Measurements from ENCODE around the gene ZP4.
"Not testable (repeated sequence)": the region's sequence is repeated elsewhere in the genome, so short reads cannot be mapped to it uniquely, and the experiment has no call there.

The ZP4 gene

DNA sequence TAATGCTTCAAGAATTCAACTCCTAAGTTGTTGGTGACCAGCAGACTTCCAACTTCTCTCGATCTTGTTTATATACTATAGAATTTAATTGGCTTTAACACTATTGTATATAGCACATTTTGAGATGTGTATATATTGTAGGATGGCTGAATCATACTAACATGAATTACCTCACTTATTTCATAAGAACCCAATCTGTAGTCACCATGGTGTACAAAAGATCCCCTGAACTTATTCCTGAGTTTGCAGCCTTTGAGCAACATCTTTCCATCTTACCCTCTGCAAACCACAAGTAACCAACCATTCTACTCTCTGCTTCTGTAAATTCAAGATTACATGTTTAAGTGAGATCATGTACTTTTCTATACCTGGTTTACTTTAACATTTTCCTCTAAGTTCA, 12.3 kb downstream of the ZP4 start:
- no peak for DNase-seq (ENCODE audit: low read depth in 2 of 2, low spot score in 1 of 2)

GRCh38 chr1:237877631-237878030, 13.1 kb downstream of the ZP4 start:
- no peak for DNase-seq (ENCODE audit: low read depth in 2 of 2, low spot score in 1 of 2)

- DNase-seq (ENCODE audit: low read depth in 2 of 2, low spot score in 1 of 2): no peak
Measured at GRCh38 chr1:237875291-237875690, 15.4 kb downstream of the ZP4 start.

GRCh38 chr1:237873487-237874211, 17.1 kb downstream of the ZP4 start:
- DNase-seq (ENCODE audit: low read depth in 2 of 2, low spot score in 1 of 2): no peak

GRCh38 chr1:237868817-237869600, 21.7 kb downstream of the ZP4 start:
- no peak for DNase-seq (ENCODE audit: low read depth in 2 of 2, low spot score in 1 of 2)

GRCh38 chr1:237867380-237867888, 23.3 kb downstream of the ZP4 start:
- DNase-seq (ENCODE audit: low read depth in 2 of 2, low spot score in 1 of 2): no peak

GRCh38 chr1:237864338-237865244, 26.1 kb downstream of the ZP4 start:
- DNase-seq (ENCODE audit: low read depth in 2 of 2, low spot score in 1 of 2): no peak

GRCh38 chr1:237863234-237863633, 27.5 kb downstream of the ZP4 start:
- no peak for DNase-seq (ENCODE audit: low read depth in 2 of 2, low spot score in 1 of 2)

DNA sequence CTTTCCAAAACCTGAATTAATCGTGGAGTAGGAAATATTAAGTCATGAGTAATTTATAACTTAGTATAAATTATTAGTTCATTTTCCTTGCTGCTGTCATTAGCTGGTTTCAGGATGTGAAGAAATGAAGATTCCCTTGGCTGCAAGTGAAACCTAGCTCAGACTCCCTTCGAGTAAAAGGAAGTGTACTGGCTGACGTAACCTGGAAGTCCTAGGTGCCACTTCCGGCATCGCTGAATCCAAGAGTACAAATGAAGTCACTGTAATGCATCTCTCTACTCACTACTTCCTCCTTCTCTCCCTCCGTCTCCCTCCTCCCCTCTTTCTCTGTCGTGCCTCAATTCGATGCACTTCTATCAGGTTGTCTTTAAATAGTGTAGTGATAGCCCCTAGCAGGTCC, 28.8 kb downstream of the ZP4 start:
- no peak for DNase-seq (ENCODE audit: low read depth in 2 of 2, low spot score in 1 of 2)

DNA sequence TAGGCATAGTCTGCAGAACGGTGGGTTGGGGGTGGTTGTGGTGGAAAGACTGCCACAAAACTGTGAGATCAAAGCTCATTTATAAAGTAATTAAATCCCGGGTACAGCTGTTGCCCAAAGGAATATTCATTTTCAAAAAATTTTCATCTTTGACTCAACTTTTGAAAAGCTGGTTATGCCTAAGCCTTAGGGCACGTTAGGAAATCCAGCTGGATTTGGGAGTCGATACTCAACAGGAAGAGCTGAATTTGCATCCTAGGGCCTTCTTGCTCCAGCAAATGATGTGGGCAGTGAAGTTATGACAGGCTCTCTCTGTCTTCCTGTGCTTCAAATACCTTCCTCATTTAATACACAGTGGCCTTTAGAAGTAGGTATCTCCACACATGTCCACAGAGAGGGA, 31.7 kb downstream of the ZP4 start:
- no peak for DNase-seq (ENCODE audit: low read depth in 2 of 2, low spot score in 1 of 2)

DNA sequence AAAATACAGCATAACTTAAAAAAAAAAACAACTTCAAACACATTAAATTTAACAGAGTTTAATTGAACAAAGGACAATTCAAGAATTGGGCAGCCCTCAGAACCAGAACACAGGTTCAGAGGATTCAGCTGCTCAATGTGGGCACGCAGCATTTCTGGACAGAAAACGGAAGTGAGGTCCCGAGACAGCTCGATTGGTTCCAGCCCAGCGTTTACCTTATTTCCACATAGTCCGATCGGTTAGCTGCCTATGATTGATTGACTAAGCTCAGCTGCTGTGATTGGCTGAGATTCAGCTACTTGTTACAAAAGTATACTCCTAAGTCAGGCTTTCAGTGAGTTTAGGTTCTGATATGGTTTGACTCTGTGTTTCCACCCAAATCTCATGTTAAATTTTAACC, 33.3 kb downstream of the ZP4 start:
- no peak for DNase-seq (ENCODE audit: low read depth in 2 of 2, low spot score in 1 of 2)

DNA sequence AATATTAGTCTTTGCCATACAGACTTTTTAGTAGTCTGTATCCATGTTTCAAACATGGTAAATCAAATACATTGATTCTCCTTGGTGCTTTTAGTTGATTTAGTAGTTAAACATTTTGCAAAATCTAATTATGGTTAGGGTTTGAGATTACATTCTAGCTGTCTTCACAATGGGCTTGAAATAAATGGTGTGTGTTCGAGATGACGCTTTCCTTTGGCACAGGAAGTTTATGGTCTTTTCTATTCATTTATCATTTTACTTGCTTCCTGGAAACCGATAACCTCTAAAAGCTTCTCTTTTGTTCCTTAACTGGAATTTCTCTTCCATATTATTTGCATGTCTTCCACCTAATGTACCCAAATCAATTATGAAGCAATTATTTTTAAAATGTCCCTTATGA, 38.4 kb downstream of the ZP4 start:
- DNase-seq (ENCODE audit: low read depth in 2 of 2, low spot score in 1 of 2): no peak

GRCh38 chr1:237851210-237851845, 39.4 kb downstream of the ZP4 start:
- DNase-seq (ENCODE audit: low read depth in 2 of 2, low spot score in 1 of 2): no peak

DNA sequence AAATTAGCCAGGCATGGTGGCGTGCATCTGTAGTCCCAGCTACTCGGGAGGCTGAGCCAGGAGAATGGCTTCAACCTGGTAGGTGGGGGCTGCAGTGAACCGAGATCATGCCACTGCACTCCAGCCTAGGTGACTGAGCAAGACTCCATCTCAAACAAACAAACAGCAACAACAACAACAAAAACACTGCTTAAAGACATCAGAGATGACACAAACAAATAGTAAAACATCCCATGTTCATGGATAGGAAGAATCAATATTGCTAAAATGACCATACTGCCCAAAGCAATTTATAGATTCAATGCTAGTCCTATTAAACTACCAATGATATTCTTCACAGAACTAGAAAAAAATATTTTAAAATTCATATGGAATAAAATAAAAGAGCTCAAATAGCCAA, 47.2 kb downstream of the ZP4 start:
- DNase-seq (ENCODE audit: low read depth in 2 of 2, low spot score in 1 of 2): not testable (repeated sequence)

GRCh38 chr1:237841485-237841884, 49.2 kb downstream of the ZP4 start:
- DNase-seq (ENCODE audit: low read depth in 2 of 2, low spot score in 1 of 2): no peak

DNA sequence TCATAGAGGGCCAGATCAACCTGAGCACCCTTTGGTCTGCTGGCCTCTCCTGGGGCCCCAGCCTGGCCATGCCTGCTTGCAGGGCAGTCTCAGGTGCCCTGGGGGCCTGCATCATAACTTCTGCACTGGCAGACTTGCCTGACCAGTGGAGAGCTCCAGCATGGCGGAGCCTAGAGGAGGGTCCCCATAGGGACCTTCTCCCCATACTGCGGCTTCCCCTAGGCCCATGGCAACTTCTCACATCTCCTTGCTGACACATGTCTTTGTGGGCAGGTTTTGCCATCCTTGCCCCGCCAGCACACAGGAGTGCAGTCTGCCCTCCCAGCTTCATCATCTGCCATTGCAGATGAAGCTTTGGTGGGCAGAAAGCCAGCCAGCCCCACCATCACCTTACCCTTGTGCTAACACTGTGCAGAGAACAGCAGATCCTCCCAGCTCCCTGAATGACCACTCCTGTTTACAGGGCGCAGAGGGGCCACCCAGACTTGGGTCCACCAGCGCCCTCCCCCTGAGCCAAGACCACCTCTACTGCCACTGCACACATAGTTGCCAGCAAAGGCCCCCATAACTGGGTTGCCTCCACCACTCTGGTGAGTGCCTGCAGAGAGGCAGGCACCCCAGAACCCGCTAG, 51.7 kb downstream of the ZP4 start:
- no peak for DNase-seq (ENCODE audit: low read depth in 2 of 2, low spot score in 1 of 2)

GRCh38 chr1:237838320-237838719, 52.4 kb downstream of the ZP4 start:
- DNase-seq (ENCODE audit: low read depth in 2 of 2, low spot score in 1 of 2): no peak

- no peak for DNase-seq (ENCODE audit: low read depth in 2 of 2, low spot score in 1 of 2)
Measured at GRCh38 chr1:237834461-237834860, 56.3 kb downstream of the ZP4 start.

DNA sequence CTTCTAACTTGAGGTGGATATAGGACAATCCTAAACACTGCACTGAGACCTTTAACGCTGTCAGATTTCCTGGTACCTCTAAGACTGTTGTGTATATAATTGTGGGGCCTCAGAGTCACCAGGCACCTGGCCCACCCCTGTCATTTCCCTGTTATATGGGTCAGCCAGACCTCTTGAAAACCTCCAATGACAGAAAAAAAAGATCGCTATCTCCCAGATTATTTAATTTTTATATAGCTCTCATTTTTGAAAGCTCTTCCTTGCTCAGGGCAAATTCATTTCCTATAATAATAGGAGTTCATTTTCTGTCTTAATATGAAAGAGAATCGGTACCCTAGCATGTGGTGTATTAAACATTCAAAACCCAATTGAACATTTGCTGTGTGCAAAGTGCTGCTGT, 56.7 kb downstream of the ZP4 start:
- DNase-seq (ENCODE audit: low read depth in 2 of 2, low spot score in 1 of 2): no peak

- DNase-seq (ENCODE audit: low read depth in 2 of 2, low spot score in 1 of 2): no peak
Measured at GRCh38 chr1:237832858-237833257, 57.9 kb downstream of the ZP4 start.

Data from stimulated activated CD8-positive, alpha-beta memory T cell treated with anti-CD3 and anti-CD28 coated beads, Interleukin-4, amount 100 ng/mL, for 4 hours (primary cell).